ENCODE measurements around the gene FAM53B. TPM values are rescaled to one million over a fixed set of nuclear protein-coding genes. Genes with fewer than 3 reads are reported as not detected.

FAM53B gene
- total RNA-seq, 2 experiments from 2014 or later = 56.6 to 58.5 TPM

GRCh38 chr10:124686707-124687376 lies 57.3 kb downstream of the FAM53B start:
- Histone ChIP-seq H2AFZ (ENCODE audit: low read length) (no peak overlapping the region), H3K36me3 (ENCODE audit: insufficient read depth, low read length) (peaks cover 94% of the 10 kb centered on the region), H3K9me3 (ENCODE audit: low read length) (no peaks in the 10 kb centered on the region), H4K20me1 (ENCODE audit: insufficient read depth, low read length) (no peaks in the 10 kb centered on the region), H3K4me2 (ENCODE audit: low read length) (no peak overlapping the region), H3K9me2 (ENCODE audit: insufficient read depth, low read length) (no peaks in the 10 kb centered on the region), H3K79me2 (ENCODE audit: insufficient read depth, low read depth, low read length) (peaks cover 7% of the 10 kb centered on the region; the same call in 1 of the 2 replicates), H3K27ac (ENCODE audit: low read depth, low read length, poor library complexity, severe bottlenecking) (peak overlapping the region; percentile 1), H3K4me1 (ENCODE audit: insufficient read depth, low read length, poor library complexity, severe bottlenecking) (peaks cover 36% of the 10 kb centered on the region), H3K4me3 (ENCODE audit: low read depth, low read length, poor library complexity, severe bottlenecking) (no peak overlapping the region)
- no TSS peak for BruUV-seq (replicated peaks)
- CTCF ChIA-PET (ENCODE audit: unreplicated experiment) = no interaction called here
- DNase-seq (ENCODE audit: low spot score) = no peak
- POLR2A ChIA-PET = interaction anchor here (1.0 to 1.9 kb wide), 3 partner anchors 10 to 55 kb away, joined by 3 to 9 read pairs (median 4); no protein-coding TSS in a partner anchor
- TF ChIP-seq CTCF (conservative IDR thresholded peaks at IDR 0.05; ENCODE audit: low read length) = no peak
- no peak for TF ChIP-seq EZH2phosphoT487 (IDR thresholded peaks at IDR 0.05; ENCODE audit: borderline replicate concordance, low read depth, low read length)
- intact Hi-C loops (cut with micrococcal nuclease; ENCODE audit: unreplicated experiment) = no loop called here

GRCh38 chr10:124685261-124685660 lies 58.9 kb downstream of the FAM53B start:
- POLR2A ChIA-PET = interaction anchor here (0.6 to 1.9 kb wide), 6 partner anchors 11 to 1197 kb away, joined by 3 to 9 read pairs (median 3); no protein-coding TSS in a partner anchor
- CTCF ChIA-PET (ENCODE audit: unreplicated experiment) = no interaction called here
- H3K36me3 ChIP-seq (ENCODE audit: insufficient read depth, low read length) = peaks cover 95% of the 10 kb centered on the region
- peak; percentile 39 for DNase-seq (ENCODE audit: low spot score)
- H4K20me1 ChIP-seq (ENCODE audit: insufficient read depth, low read length) = no peaks in the 10 kb centered on the region
- H3K4me3 ChIP-seq (ENCODE audit: low read depth, low read length, poor library complexity, severe bottlenecking) = no peak overlapping the region
- peaks cover 36% of the 10 kb centered on the region for H3K4me1 ChIP-seq (ENCODE audit: insufficient read depth, low read length, poor library complexity, severe bottlenecking)
- no peaks in the 10 kb centered on the region for H3K9me2 ChIP-seq (ENCODE audit: insufficient read depth, low read length)
- H3K9me3 ChIP-seq (ENCODE audit: low read length) = no peaks in the 10 kb centered on the region
- BruUV-seq (replicated peaks) = no TSS peak
- intact Hi-C loops (cut with micrococcal nuclease; ENCODE audit: unreplicated experiment) = no loop called here
- peaks cover 7% of the 10 kb centered on the region; the same call in 1 of the 2 replicates for H3K79me2 ChIP-seq (ENCODE audit: insufficient read depth, low read depth, low read length)
- TF ChIP-seq CTCF (conservative IDR thresholded peaks at IDR 0.05; ENCODE audit: low read length) (peak; percentile 32; the same call in 1 of the 2 replicates), EZH2phosphoT487 (IDR thresholded peaks at IDR 0.05; ENCODE audit: borderline replicate concordance, low read depth, low read length) (no peak)
- H3K4me2 ChIP-seq (ENCODE audit: low read length) = no peak overlapping the region
- H2AFZ ChIP-seq (ENCODE audit: low read length) = no peak overlapping the region
- no peak overlapping the region for H3K27ac ChIP-seq (ENCODE audit: low read depth, low read length, poor library complexity, severe bottlenecking)

- no peak overlapping the region for H3K4me3 ChIP-seq (ENCODE audit: low read depth, low read length, poor library complexity, severe bottlenecking)
- no peaks in the 10 kb centered on the region for H4K20me1 ChIP-seq (ENCODE audit: insufficient read depth, low read length)
- intact Hi-C loops (cut with micrococcal nuclease; ENCODE audit: unreplicated experiment) = no loop called here
- peak; percentile 36 for DNase-seq (ENCODE audit: low spot score)
- CTCF ChIA-PET (ENCODE audit: unreplicated experiment) = no interaction called here
- peaks cover 95% of the 10 kb centered on the region for H3K36me3 ChIP-seq (ENCODE audit: insufficient read depth, low read length)
- no TSS peak for BruUV-seq (replicated peaks)
- POLR2A ChIA-PET = interaction anchor here (1.2 to 1.3 kb wide), 2 partner anchors 35 to 57 kb away, joined by 3 read pairs; no protein-coding TSS in a partner anchor
- TF ChIP-seq EZH2phosphoT487 (IDR thresholded peaks at IDR 0.05; ENCODE audit: borderline replicate concordance, low read depth, low read length) = no peak
- no peak for TF ChIP-seq CTCF (conservative IDR thresholded peaks at IDR 0.05; ENCODE audit: low read length)
- H3K4me2 ChIP-seq (ENCODE audit: low read length) = peak overlapping the region; percentile 25; the same call in 1 of the 2 replicates
- no peaks in the 10 kb centered on the region for H3K9me3 ChIP-seq (ENCODE audit: low read length)
- peak overlapping the region; percentile 0 for H3K27ac ChIP-seq (ENCODE audit: low read depth, low read length, poor library complexity, severe bottlenecking)
- H2AFZ ChIP-seq (ENCODE audit: low read length) = no peak overlapping the region
- no peaks in the 10 kb centered on the region for H3K9me2 ChIP-seq (ENCODE audit: insufficient read depth, low read length)
- H3K4me1 ChIP-seq (ENCODE audit: insufficient read depth, low read length, poor library complexity, severe bottlenecking) = peaks cover 36% of the 10 kb centered on the region
- H3K79me2 ChIP-seq (ENCODE audit: insufficient read depth, low read depth, low read length) = peaks cover 18% of the 10 kb centered on the region; the same call in 1 of the 2 replicates
Observed at GRCh38 chr10:124683814-124684213, 60.4 kb downstream of the FAM53B start.
